Breast epithelium (tissue), 3 donors: ENCODE data around the gene MOGAT3.

Source experiments
- CTCF ChIP-seq, 3 donors: fragments of 450-650 bp; IDR thresholded peaks; one replicate each; pipeline ENCODE4 v1.5.1; 2016 to 2017; ENCODE audit warnings: antibody characterized with exemption in 3 of 3, mild to moderate bottlenecking in 3 of 3, moderate library complexity in 3 of 3
- POLR2A ChIP-seq: fragments of 450-650 bp; IDR thresholded peaks from one replicate; pipeline ENCODE4 v1.6.1; 2016; ENCODE audit warnings: antibody characterized with exemption, mild to moderate bottlenecking, moderate library complexity

GRCh38 chr7:101165075-101165957, 35.5 kb downstream of the MOGAT3 start, which contains the start of gene VGF:
- TF ChIP-seq CTCF (IDR thresholded peaks at IDR 0.05) (no peak), POLR2A (no peak)
